Thyroid gland (tissue), 4 donors: ENCODE results near the gene RPAP2.

Experiments used
- POLR2A ChIP-seq, 2 donors: fragments of 450-650 bp; IDR thresholded peaks; one replicate each; pipeline ENCODE4 v1.6.1; 2017; ENCODE audit warnings: antibody characterized with exemption in 2 of 2, mild to moderate bottlenecking in 2 of 2, moderate library complexity in 1 of 2
- TF ChIP-seq, protein P1 (sequence below), 6 experiments: fragments of 200-600 bp in 3 of 6; fragments of 450-650 bp in 3 of 6; sonication (generic) in 3 of 6; IDR thresholded peaks; one replicate each; pipeline ENCODE4 v1.5.1; 2016 to 2019; ENCODE audit warnings: antibody characterized with exemption in 6 of 6, mild to moderate bottlenecking in 2 of 6, inconsistent platforms in 1 of 6, moderate library complexity in 1 of 6

GRCh38 chr1:92404661-92405060, 105.8 kb downstream of the RPAP2 start:
- TF ChIP-seq, protein P1, sequence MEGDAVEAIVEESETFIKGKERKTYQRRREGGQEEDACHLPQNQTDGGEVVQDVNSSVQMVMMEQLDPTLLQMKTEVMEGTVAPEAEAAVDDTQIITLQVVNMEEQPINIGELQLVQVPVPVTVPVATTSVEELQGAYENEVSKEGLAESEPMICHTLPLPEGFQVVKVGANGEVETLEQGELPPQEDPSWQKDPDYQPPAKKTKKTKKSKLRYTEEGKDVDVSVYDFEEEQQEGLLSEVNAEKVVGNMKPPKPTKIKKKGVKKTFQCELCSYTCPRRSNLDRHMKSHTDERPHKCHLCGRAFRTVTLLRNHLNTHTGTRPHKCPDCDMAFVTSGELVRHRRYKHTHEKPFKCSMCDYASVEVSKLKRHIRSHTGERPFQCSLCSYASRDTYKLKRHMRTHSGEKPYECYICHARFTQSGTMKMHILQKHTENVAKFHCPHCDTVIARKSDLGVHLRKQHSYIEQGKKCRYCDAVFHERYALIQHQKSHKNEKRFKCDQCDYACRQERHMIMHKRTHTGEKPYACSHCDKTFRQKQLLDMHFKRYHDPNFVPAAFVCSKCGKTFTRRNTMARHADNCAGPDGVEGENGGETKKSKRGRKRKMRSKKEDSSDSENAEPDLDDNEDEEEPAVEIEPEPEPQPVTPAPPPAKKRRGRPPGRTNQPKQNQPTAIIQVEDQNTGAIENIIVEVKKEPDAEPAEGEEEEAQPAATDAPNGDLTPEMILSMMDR (IDR thresholded peaks at IDR 0.05): no peak
- TF ChIP-seq POLR2A (IDR thresholded peaks at IDR 0.05): no peak
